Transverse colon (tissue), 4 donors: Measurements from ENCODE around the gene KIF12. TPM values are rescaled to one million over a fixed set of nuclear protein-coding genes. Genes with fewer than 3 reads are reported as not detected.

Experiments used
- DNase-seq: peaks from one replicate; pipeline ENCODE4 v3.0.0-alpha.2; 2019
- H3K27ac ChIP-seq, 4 donors: fragments of 200-600 bp; sonication (generic); 2 replicates each; pipeline ENCODE4 v1.5.1; 2016 to 2018; ENCODE audit warnings: inconsistent platforms in 4 of 4
- H3K27me3 ChIP-seq: fragments of 200-600 bp; sonication (generic); 2 replicates; pipeline ENCODE4 v1.5.1; 2017; ENCODE audit warnings: inconsistent platforms
- H3K36me3 ChIP-seq, 4 donors: fragments of 200-600 bp; sonication (generic); 2 replicates each; pipeline ENCODE4 v1.5.1; 2017 to 2019; ENCODE audit warnings: inconsistent platforms in 4 of 4
- H3K4me1 ChIP-seq, 4 donors: fragments of 200-600 bp; sonication (generic); 2 replicates each; pipeline ENCODE4 v1.5.1; 2017 to 2020; ENCODE audit warnings: inconsistent platforms in 4 of 4
- H3K4me3 ChIP-seq, 4 donors: fragments of 200-600 bp; sonication (generic); 1 replicate in 1 of 4; 2 replicates in 3 of 4; pipeline versions ENCODE4 v1.5.1 to v1.6.1; 2017 to 2019; ENCODE audit warnings: inconsistent platforms in 4 of 4
- H3K9me3 ChIP-seq, 2 donors: fragments of 200-600 bp; sonication (generic); 2 replicates each; pipeline ENCODE4 v1.5.1; 2017 to 2019; ENCODE audit warnings: inconsistent platforms in 2 of 2
- CTCF ChIP-seq, 5 experiments: fragments of 200-600 bp in 3 of 5; fragments of 450-650 bp in 2 of 5; sonication (generic) in 3 of 5; IDR thresholded peaks; 1 replicate in 2 of 5; 2 replicates in 3 of 5; pipeline ENCODE4 v1.5.1; 2016 to 2017; ENCODE audit warnings: antibody characterized with exemption in 5 of 5, inconsistent platforms in 3 of 5, mild to moderate bottlenecking in 2 of 5, moderate library complexity in 1 of 5
- EP300 ChIP-seq: sonication (generic); formaldehyde crosslinking; IDR thresholded peaks from one replicate; pipeline ENCODE4 v1.6.1; 2017; ENCODE audit warnings: antibody characterized with exemption, low read depth
- POLR2A ChIP-seq: fragments of 450-650 bp; IDR thresholded peaks from one replicate; pipeline ENCODE4 v1.6.1; 2016; ENCODE audit warnings: antibody characterized with exemption, mild to moderate bottlenecking, moderate library complexity
- POLR2AphosphoS5 ChIP-seq, 3 donors: sonication (generic); formaldehyde crosslinking; IDR thresholded peaks; one replicate each; pipeline ENCODE4 v1.6.1; 2016; ENCODE audit warnings: antibody characterized with exemption in 3 of 3
- WGBS, 2 donors: methylation state at CpG; one replicate each; pipeline ENCODE4 v1.1.5; 2018; ENCODE audit warnings: low coverage in 1 of 2; 5-methylcytosine and 5-hydroxymethylcytosine counted together
- in situ Hi-C, 4 donors: fragments of 200-750 bp; cut with MboI; loops; one replicate each; pipeline versions ENCODE4 v1.15.0 to v1.15.1; 2017; ENCODE audit warnings: low sequenced_read_pairs in 3 of 4, low pct_ligation_motif_present in 1 of 4, low pct_unique_long_range_greater_than_20kb in 1 of 4
- intact Hi-C: fragments of 100-400 bp; cut with DNase I; formaldehyde crosslinking; loops from one replicate; pipeline ENCODE4 v1.15.1; 2023; ENCODE audit warnings: low total_unique reads
- total RNA-seq, 4 donors: library from RNA; depleted of rRNA; stranded (reverse); fragments of >200 nt; gene quantifications; one replicate each; pipeline ENCODE4 v1.1.0, GENCODE V29; 2016

Gene KIF12
- total RNA-seq, 4 donors from 2014 or later: 10.6 to 37.2 (median 20.0) TPM

GRCh38 chr9:114051706-114052105 is 47.4 kb downstream of the KIF12 start:
- intact Hi-C loops (no loop called here), in situ Hi-C loops (no loop called here)
- no peaks in the 10 kb centered on the region for H3K4me1 ChIP-seq
- no peak for DNase-seq
- TF ChIP-seq CTCF (IDR thresholded peaks at IDR 0.05) (no peak), EP300 (no peak), POLR2A (no peak), POLR2AphosphoS5 (IDR thresholded peaks at IDR 0.05) (no peak)
- no peaks in the 10 kb centered on the region for H3K36me3 ChIP-seq
- no peaks in the 10 kb centered on the region for H3K27me3 ChIP-seq
- H3K9me3 ChIP-seq: no peaks in the 10 kb centered on the region
- H3K27ac ChIP-seq: no peak overlapping the region
- 77% methylated on average over 7 of the region's 7 CpGs; no CpG with 5 or more reads in 1 of the 2 donors for WGBS, 2 donors
- no peak overlapping the region for H3K4me3 ChIP-seq

- WGBS, 2 donors: 91% methylated on average over 15 of the region's 15 CpGs; no CpG with 5 or more reads in 1 of the 2 donors
- DNase-seq: no peak
- Histone ChIP-seq H3K4me1 (no peaks in the 10 kb centered on the region), H3K36me3 (no peaks in the 10 kb centered on the region), H3K4me3 (no peak overlapping the region), H3K9me3 (no peaks in the 10 kb centered on the region), H3K27ac (no peak overlapping the region), H3K27me3 (no peaks in the 10 kb centered on the region)
- TF ChIP-seq CTCF (IDR thresholded peaks at IDR 0.05) (no peak), EP300 (no peak)
- in situ Hi-C loops: no loop called here
- intact Hi-C loops: no loop called here
These were observed 47.8 kb downstream of the KIF12 start for GRCh38 chr9:114051281-114051680.

- no peak for DNase-seq
- WGBS, 2 donors: 88 to 93% methylated on average over 2 to 6 of the region's 6 CpGs
- intact Hi-C loops: no loop called here
- Histone ChIP-seq H3K27me3 (no peaks in the 10 kb centered on the region), H3K36me3 (no peaks in the 10 kb centered on the region), H3K9me3 (no peaks in the 10 kb centered on the region), H3K4me1 (no peaks in the 10 kb centered on the region), H3K4me3 (no peak overlapping the region), H3K27ac (no peak overlapping the region)
- in situ Hi-C loops: no loop called here
- TF ChIP-seq EP300 (no peak), CTCF (IDR thresholded peaks at IDR 0.05) (no peak), POLR2A (no peak), POLR2AphosphoS5 (IDR thresholded peaks at IDR 0.05) (no peak)
These were observed 48.4 kb downstream of the KIF12 start for GRCh38 chr9:114050646-114051045.

- no peaks in the 10 kb centered on the region for H3K27me3 ChIP-seq
- in situ Hi-C loops: no loop called here
- DNase-seq: no peak
- no peak overlapping the region for H3K4me3 ChIP-seq
- 76 to 83% methylated on average over 3 to 11 of the region's 11 CpGs for WGBS, 2 donors
- intact Hi-C loops: no loop called here
- H3K9me3 ChIP-seq: no peaks in the 10 kb centered on the region
- no peak overlapping the region for H3K27ac ChIP-seq
- no peaks in the 10 kb centered on the region for H3K4me1 ChIP-seq
- no peak for TF ChIP-seq POLR2A
- TF ChIP-seq POLR2AphosphoS5 (IDR thresholded peaks at IDR 0.05): no peak
- no peak for TF ChIP-seq EP300
- no peak for TF ChIP-seq CTCF (IDR thresholded peaks at IDR 0.05)
- no peaks in the 10 kb centered on the region for H3K36me3 ChIP-seq
These were observed 48.9 kb downstream of the KIF12 start for GRCh38 chr9:114050226-114050568.
